KBM-7 (cell line): ENCODE results near the gene TMPRSS13.
A peak's percentile ranks its signal among the peaks of the same experiment; 100 is the strongest.
"Not testable (repeated sequence)": the region's sequence is repeated elsewhere in the genome, so short reads cannot be mapped to it uniquely, and the experiment has no call there.

Experiments
- DNase-seq: peaks from one replicate; pipeline ENCODE4 v3.0.0-alpha.2; 2015
- in situ Hi-C: fragments of 300-500 bp; cut with MboI; formaldehyde crosslinking; loops from 2 replicates; pipeline ENCODE4 v1.14.3; 2020; ENCODE audit warnings: low sequenced_read_pairs, low pct_unique_long_range_greater_than_20kb, mixed read lengths

TMPRSS13 gene

GRCh38 chr11:117929142-117929915 is at the start of gene TMPRSS13:
Gene TMPRSS13, minus strand, starts transcription at chr11:117929402. Its CDS starts 95 bp downstream, at chr11:117929307.
- in situ Hi-C loops: loop anchor here (25.0 kb wide), 1 partner anchor 492 kb away; no protein-coding TSS in a partner anchor
- no peak for DNase-seq

- no peak for DNase-seq
- in situ Hi-C loops: no loop called here
These were observed 49.8 kb upstream of the TMPRSS13 start for GRCh38 chr11:117978991-117979390.

GRCh38 chr11:117978291-117978910 is 49.2 kb upstream of the TMPRSS13 start:
- DNase-seq, in situ Hi-C loops: not testable (repeated sequence)

- in situ Hi-C loops: not testable (repeated sequence)
These were observed 48.5 kb upstream of the TMPRSS13 start for GRCh38 chr11:117977612-117978264.

GRCh38 chr11:117977029-117977428 is 47.8 kb upstream of the TMPRSS13 start:
- in situ Hi-C loops: no loop called here

More at GRCh38 chr11:117977612-117978264, 48.5 kb upstream of the TMPRSS13 start:
- DNase-seq: not testable (repeated sequence)

GRCh38 chr11:117976445-117976844 is 47.2 kb upstream of the TMPRSS13 start:
- in situ Hi-C loops: no loop called here
- DNase-seq: no peak

More at GRCh38 chr11:117977029-117977428, 47.8 kb upstream of the TMPRSS13 start:
- DNase-seq: peak; percentile 48

GRCh38 chr11:117973503-117973860 is 44.3 kb upstream of the TMPRSS13 start:
- in situ Hi-C loops: no loop called here
- no peak for DNase-seq

GRCh38 chr11:117972629-117973502 is 43.7 kb upstream of the TMPRSS13 start:
- DNase-seq: no peak
- in situ Hi-C loops: no loop called here

GRCh38 chr11:117972044-117972443 is 42.8 kb upstream of the TMPRSS13 start:
- in situ Hi-C loops: no loop called here
- no peak for DNase-seq

GRCh38 chr11:117970400-117971024 is 41.3 kb upstream of the TMPRSS13 start:
- peak; percentile 85 for DNase-seq
- in situ Hi-C loops: no loop called here

GRCh38 chr11:117969160-117969991 is 40.2 kb upstream of the TMPRSS13 start:
- in situ Hi-C loops: no loop called here
- no peak for DNase-seq

GRCh38 chr11:117966908-117967307 is 37.7 kb upstream of the TMPRSS13 start:
- no peak for DNase-seq
- in situ Hi-C loops: no loop called here

GRCh38 chr11:117962826-117963225 is 33.6 kb upstream of the TMPRSS13 start:
- in situ Hi-C loops: no loop called here
- DNase-seq: no peak

- in situ Hi-C loops: no loop called here
- DNase-seq: no peak
These were observed 32.7 kb upstream of the TMPRSS13 start for GRCh38 chr11:117961896-117962295.

GRCh38 chr11:117960406-117960805 is 31.2 kb upstream of the TMPRSS13 start:
- in situ Hi-C loops: no loop called here

GRCh38 chr11:117959438-117960149 is 30.4 kb upstream of the TMPRSS13 start:
- in situ Hi-C loops: no loop called here
- peak; percentile 55 for DNase-seq

More at GRCh38 chr11:117960406-117960805, 31.2 kb upstream of the TMPRSS13 start:
- DNase-seq: no peak

- no peak for DNase-seq
These were observed 29.7 kb upstream of the TMPRSS13 start for GRCh38 chr11:117958949-117959348.

More at GRCh38 chr11:117958949-117959348, 29.7 kb upstream of the TMPRSS13 start:
- in situ Hi-C loops: no loop called here
